Right lung (tissue), 10 donors: ENCODE measurements around the gene KLK4. TPM values are rescaled to one million over a fixed set of nuclear protein-coding genes. Genes with fewer than 3 reads are reported as not detected.

ENCODE experiments used
- DNase-seq, 2 donors: peaks; one replicate each; pipeline ENCODE4 v3.0.0-alpha.2; 2013
- long read RNA-seq, 8 donors: transcript quantifications; one replicate each; lab custom pipeline, GENCODE V29; 2026
- polyA plus RNA-seq, 5 donors: library from polyadenylated mRNA; unstranded; fragments of 120-200 nt; gene quantifications; one replicate each; pipeline versions ENCODE4 v1.2.1 to v1.2.3, GENCODE V29; 2013; ENCODE audit warnings: inconsistent platforms in 1 of 5, low replicate concordance in 1 of 5; ENCODE audit not compliant: insufficient read length in 5 of 5, insufficient read depth in 1 of 5

The KLK4 gene, protein sequence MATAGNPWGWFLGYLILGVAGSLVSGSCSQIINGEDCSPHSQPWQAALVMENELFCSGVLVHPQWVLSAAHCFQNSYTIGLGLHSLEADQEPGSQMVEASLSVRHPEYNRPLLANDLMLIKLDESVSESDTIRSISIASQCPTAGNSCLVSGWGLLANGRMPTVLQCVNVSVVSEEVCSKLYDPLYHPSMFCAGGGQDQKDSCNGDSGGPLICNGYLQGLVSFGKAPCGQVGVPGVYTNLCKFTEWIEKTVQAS
- not detected for polyA plus RNA-seq
- long read RNA-seq, donor 1, result 0 reads
- long read RNA-seq, donor 2, result 0 reads
- long read RNA-seq, donor 3, result 0 reads
- long read RNA-seq, donor 4, result 0 reads
- long read RNA-seq, donor 5, result 0 reads
- long read RNA-seq, donor 6, result 0 reads
- long read RNA-seq, donor 7, result 0 reads
- long read RNA-seq, donor 8, result 0 reads

GRCh38 chr19:50911206-50912101, at the start of gene KLK4:
Gene KLK4, minus strand, starts transcription at chr19:50911395. Its CDS starts 657 bp downstream, at chr19:50910738.
- no peak for DNase-seq

- DNase-seq, result no peak
These were observed 48.7 kb upstream of the KLK4 start for GRCh38 chr19:50959731-50960500.

DNA sequence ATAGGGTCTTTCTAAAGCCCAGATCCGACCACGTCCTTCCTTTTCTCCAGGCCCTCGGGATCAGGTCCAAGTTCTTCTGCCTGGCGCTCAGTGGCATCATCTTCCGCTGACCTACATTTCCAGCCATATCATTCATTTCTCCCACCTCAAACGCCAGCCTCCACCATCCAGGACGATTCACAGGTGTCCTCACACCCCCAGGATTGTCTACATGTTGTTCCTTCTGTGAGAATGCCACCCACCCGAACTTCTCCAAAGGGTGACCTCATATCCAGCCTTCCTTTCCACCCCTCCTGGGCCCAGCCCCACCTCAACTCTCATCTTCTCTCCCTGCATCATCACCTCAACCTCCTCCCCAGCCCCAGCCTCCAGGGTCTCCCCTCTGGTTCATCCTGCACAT, 46.4 kb upstream of the KLK4 start:
- DNase-seq, result no peak

GRCh38 chr19:50952910-50953309, 41.7 kb upstream of the KLK4 start, which contains the start of gene KLK5:
Gene KLK5, minus strand, starts transcription at chr19:50953038. Its CDS starts 381 bp downstream, at chr19:50952657.
- no peak for DNase-seq

DNA sequence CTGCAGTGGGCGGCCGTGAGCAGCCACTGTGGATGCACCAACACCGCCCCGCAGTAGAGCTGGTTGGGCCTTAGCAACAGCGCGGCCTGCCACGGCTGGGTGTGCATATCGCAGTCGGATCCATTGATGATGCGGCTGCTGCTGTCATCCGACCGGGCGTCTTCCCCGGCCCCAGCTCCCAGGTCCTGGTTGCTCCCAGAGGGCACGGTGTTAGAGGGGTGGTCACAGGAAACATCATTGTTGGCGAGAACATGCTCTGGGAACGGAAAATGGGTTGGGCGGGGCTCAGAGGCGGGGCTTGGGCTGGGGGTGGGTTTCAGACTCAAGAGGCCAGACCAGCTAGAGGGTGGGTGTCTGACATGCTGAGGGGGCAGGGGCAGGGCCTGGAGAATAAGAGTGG, 38.7 kb upstream of the KLK4 start:
- DNase-seq, result no peak

DNA sequence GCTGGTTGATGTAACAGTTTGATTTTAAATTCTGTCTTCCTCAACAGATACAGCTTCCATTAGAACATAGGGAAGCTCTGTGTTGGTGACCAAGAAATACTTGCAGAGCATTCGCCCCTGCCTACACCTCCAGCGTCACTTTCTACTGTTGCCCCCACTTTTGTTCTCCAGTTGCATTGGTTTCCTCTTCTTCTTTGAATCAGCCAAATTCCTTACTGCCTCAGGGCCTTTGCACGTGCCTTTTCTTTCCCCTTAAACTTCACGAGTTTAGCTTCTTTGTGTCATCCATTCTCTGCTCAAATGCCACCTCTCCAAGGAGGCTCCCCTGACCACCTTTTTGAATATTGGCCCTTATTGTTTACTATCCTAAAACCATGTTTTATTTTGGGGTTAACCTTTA, 35.9 kb upstream of the KLK4 start:
- DNase-seq, result no peak

GRCh38 chr19:50944795-50945194, 33.6 kb upstream of the KLK4 start:
- DNase-seq, result no peak

- DNase-seq, result no peak
These were observed 32.1 kb upstream of the KLK4 start for GRCh38 chr19:50943074-50943828.

- DNase-seq, result no peak
These were observed 28.4 kb upstream of the KLK4 start for GRCh38 chr19:50939596-50939995.

DNA sequence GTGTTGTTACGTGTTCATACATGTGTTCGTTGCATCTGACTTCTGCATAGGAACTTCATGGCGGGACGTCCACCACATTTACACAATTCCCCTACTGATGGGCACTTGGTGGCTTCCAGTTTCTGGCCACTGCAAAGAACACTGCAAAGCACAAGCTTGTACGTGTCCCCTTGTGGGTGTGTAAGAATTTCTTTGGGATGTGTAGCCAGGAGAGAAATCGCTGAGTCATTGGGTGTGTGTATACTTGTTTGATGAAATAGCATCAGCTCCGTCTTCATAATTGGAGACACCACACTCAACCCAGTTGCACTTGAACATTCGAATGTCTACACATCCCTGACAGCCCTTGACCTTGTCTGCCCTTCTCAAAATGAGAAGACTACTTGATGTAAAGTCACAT, 22.4 kb upstream of the KLK4 start:
- no peak for DNase-seq

GRCh38 chr19:50932690-50933083, 21.5 kb upstream of the KLK4 start:
- no peak for DNase-seq

GRCh38 chr19:50932018-50932689, 21.0 kb upstream of the KLK4 start:
- DNase-seq, result no peak

DNA sequence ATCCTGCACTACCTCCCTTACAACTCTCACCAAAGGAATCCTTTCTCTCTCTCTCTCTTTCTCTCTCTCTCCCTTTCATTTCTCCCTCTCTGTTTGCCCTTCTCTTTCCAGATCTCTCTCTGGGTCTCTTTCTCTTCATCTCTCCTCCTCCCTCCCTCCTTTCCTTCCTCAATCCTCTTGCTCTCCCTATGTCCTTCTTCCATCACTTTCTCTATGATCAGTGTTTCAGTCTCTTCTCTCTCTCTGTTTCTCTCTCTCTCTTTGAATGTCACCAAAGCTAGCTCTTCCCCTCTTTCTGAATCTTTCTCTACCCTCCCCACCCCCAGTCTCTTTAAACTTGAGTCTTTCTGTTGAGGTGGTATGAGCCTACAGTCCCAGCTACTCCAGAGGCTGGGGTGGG, 19.8 kb upstream of the KLK4 start:
- no peak for DNase-seq

GRCh38 chr19:50928831-50929230, 17.6 kb upstream of the KLK4 start:
- no peak for DNase-seq

DNA sequence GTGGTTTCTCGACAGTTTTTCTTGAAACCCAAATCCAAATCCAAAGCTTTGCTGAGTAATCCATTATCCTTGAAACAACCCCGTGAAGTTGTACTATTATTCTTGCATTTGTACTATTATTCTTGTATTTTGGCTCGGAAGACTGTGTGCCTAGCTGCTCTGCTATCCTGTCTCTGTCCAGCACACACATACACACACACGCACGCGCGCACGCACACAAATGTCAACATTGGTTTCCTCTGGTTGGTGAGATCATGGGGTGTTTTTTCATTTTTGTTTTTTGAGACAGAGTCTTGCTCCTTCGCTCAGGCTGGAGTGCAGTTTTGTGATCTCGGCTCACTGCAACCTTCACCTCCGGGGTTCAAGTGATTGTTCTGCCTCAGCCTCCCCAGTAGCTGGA, 14.9 kb upstream of the KLK4 start:
- DNase-seq, result no peak

DNA sequence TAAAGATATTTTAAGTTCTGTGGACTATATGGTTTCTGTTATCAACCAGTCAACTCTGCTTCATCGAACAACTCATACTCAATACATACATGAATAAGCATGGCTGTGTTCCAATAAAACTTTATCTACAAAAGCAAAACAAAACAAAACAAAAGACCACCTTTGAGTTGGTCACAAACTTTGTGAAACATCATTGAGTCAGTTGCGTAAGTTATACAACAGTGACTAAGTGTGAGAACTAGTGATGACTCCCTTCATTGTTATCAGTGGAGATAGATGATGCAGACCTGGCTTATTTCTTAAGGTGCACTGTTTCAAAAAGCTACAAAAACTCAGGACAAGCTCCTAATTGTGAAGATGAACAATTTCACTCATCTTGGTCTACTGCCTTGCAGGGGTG, 14.5 kb upstream of the KLK4 start:
- DNase-seq, result no peak

DNA sequence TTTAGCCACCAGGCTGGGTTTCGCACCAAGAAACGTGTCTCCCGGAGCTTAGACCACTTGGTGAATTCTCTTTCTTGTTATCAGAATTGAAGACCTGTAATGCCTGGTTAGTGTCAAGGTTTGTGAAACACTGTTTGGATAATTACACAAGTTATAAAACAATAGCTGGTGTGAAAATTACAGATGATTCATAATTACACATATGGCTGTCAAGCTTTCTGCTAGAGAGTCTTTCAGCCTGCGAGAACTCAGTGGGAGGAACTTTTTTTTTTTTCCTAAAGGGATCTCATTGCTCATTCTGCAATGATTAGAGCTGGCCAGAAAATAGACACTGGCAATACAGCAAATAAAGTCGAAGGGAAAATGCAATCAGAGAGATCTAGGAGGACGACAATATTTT, 13.4 kb upstream of the KLK4 start:
- DNase-seq, result no peak

DNA sequence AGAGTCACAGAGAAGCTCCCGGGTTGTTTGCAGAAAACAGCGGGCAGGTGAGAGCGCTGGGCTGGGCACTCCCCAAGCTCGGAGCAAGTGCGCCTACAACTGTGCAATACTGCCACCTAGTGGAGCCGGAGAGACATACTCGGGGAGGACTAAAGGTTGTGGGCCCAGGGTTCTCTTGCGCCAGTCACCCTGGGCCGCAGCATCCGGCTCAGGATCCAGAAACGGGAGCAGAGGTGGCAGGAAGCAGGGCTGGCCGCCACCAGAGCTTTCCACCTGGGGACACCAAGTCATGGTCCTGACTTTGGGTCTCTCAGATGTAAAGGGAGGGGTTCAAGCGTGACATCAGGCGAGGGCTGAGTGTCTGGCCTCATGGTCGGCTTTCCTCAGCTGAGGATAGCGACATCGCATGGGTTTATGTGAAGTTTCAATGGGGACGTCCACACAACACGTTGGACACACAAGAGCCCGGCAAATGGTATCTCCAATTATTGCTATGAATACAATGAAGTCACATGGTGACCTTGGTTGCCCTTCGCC, 11.2 kb upstream of the KLK4 start:
- DNase-seq, result peak; percentile 38 to 48

- no peak for DNase-seq
These were observed 10.5 kb upstream of the KLK4 start for GRCh38 chr19:50921426-50922316.
